ENCODE data around the gene CSNK2A1.

The CSNK2A1 gene

GRCh38 chr20:445514-446336 is 97.9 kb downstream of the CSNK2A1 start:
- no peak for TF ChIP-seq ZNF274 (IDR thresholded peaks at IDR 0.05; ENCODE audit: low read depth, low read length)
- no peak overlapping the region for H3K4me3 ChIP-seq (ENCODE audit: low read length)

GRCh38 chr20:444862-445426 is 98.6 kb downstream of the CSNK2A1 start:
- no peak for TF ChIP-seq ZNF274 (IDR thresholded peaks at IDR 0.05; ENCODE audit: low read depth, low read length)
- no peak overlapping the region for H3K4me3 ChIP-seq (ENCODE audit: low read length)

GRCh38 chr20:444117-444516 is 99.5 kb downstream of the CSNK2A1 start:
- TF ChIP-seq ZNF274 (IDR thresholded peaks at IDR 0.05; ENCODE audit: low read depth, low read length): no peak
- H3K4me3 ChIP-seq (ENCODE audit: low read length): no peak overlapping the region

- TF ChIP-seq ZNF274 (IDR thresholded peaks at IDR 0.05; ENCODE audit: low read depth, low read length): no peak
- H3K4me3 ChIP-seq (ENCODE audit: low read length): no peak overlapping the region
Measured at GRCh38 chr20:443223-443775, 100.3 kb downstream of the CSNK2A1 start.

- no peak overlapping the region for H3K4me3 ChIP-seq (ENCODE audit: low read length)
- TF ChIP-seq ZNF274 (IDR thresholded peaks at IDR 0.05; ENCODE audit: low read depth, low read length): no peak
Measured at GRCh38 chr20:440636-441035, 103.0 kb downstream of the CSNK2A1 start.

GRCh38 chr20:440148-440547 is 103.4 kb downstream of the CSNK2A1 start:
- no peak overlapping the region for H3K4me3 ChIP-seq (ENCODE audit: low read length)

GRCh38 chr20:438571-439469 is 104.8 kb downstream of the CSNK2A1 start:
- no peak for TF ChIP-seq ZNF274 (IDR thresholded peaks at IDR 0.05; ENCODE audit: low read depth, low read length)
- H3K4me3 ChIP-seq (ENCODE audit: low read length): no peak overlapping the region; the same call in 1 of the 2 replicates

More at GRCh38 chr20:440148-440547, 103.4 kb downstream of the CSNK2A1 start:
- TF ChIP-seq ZNF274 (IDR thresholded peaks at IDR 0.05; ENCODE audit: low read depth, low read length): no peak

- no peak for TF ChIP-seq ZNF274 (IDR thresholded peaks at IDR 0.05; ENCODE audit: low read depth, low read length)
- H3K4me3 ChIP-seq (ENCODE audit: low read length): no peak overlapping the region; the same call in 1 of the 2 replicates
Measured at GRCh38 chr20:437787-438486, 105.7 kb downstream of the CSNK2A1 start.

GRCh38 chr20:436476-436875 is 107.1 kb downstream of the CSNK2A1 start:
- no peak for TF ChIP-seq ZNF274 (IDR thresholded peaks at IDR 0.05; ENCODE audit: low read depth, low read length)
- no peak overlapping the region for H3K4me3 ChIP-seq (ENCODE audit: low read length)

- no peak for TF ChIP-seq ZNF274 (IDR thresholded peaks at IDR 0.05; ENCODE audit: low read depth, low read length)
- no peak overlapping the region for H3K4me3 ChIP-seq (ENCODE audit: low read length)
Measured at GRCh38 chr20:435558-435957, 108.0 kb downstream of the CSNK2A1 start.

- H3K4me3 ChIP-seq (ENCODE audit: low read length): no peak overlapping the region
- TF ChIP-seq ZNF274 (IDR thresholded peaks at IDR 0.05; ENCODE audit: low read depth, low read length): no peak
Measured at GRCh38 chr20:434661-435419, 108.8 kb downstream of the CSNK2A1 start.

- TF ChIP-seq ZNF274 (IDR thresholded peaks at IDR 0.05; ENCODE audit: low read depth, low read length): no peak
- H3K4me3 ChIP-seq (ENCODE audit: low read length): no peak overlapping the region
Measured at GRCh38 chr20:434221-434620, 109.4 kb downstream of the CSNK2A1 start.
